Bronchus fibroblast of lung (primary cell): ENCODE results near the gene TLR5. TPM values are rescaled to one million over a fixed set of nuclear protein-coding genes. Genes with fewer than 3 reads are reported as not detected.

Experiments
- total RNA-seq: library from RNA; depleted of rRNA; stranded (reverse); fragments of >200 nt; gene quantifications from 2 replicates; pipeline ENCODE4 v1.2.3, GENCODE V29; 2015

The TLR5 gene, protein sequence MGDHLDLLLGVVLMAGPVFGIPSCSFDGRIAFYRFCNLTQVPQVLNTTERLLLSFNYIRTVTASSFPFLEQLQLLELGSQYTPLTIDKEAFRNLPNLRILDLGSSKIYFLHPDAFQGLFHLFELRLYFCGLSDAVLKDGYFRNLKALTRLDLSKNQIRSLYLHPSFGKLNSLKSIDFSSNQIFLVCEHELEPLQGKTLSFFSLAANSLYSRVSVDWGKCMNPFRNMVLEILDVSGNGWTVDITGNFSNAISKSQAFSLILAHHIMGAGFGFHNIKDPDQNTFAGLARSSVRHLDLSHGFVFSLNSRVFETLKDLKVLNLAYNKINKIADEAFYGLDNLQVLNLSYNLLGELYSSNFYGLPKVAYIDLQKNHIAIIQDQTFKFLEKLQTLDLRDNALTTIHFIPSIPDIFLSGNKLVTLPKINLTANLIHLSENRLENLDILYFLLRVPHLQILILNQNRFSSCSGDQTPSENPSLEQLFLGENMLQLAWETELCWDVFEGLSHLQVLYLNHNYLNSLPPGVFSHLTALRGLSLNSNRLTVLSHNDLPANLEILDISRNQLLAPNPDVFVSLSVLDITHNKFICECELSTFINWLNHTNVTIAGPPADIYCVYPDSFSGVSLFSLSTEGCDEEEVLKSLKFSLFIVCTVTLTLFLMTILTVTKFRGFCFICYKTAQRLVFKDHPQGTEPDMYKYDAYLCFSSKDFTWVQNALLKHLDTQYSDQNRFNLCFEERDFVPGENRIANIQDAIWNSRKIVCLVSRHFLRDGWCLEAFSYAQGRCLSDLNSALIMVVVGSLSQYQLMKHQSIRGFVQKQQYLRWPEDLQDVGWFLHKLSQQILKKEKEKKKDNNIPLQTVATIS
- total RNA-seq = under 0.01 TPM in 1 of 2 replicates, not detected in the other

DNA sequence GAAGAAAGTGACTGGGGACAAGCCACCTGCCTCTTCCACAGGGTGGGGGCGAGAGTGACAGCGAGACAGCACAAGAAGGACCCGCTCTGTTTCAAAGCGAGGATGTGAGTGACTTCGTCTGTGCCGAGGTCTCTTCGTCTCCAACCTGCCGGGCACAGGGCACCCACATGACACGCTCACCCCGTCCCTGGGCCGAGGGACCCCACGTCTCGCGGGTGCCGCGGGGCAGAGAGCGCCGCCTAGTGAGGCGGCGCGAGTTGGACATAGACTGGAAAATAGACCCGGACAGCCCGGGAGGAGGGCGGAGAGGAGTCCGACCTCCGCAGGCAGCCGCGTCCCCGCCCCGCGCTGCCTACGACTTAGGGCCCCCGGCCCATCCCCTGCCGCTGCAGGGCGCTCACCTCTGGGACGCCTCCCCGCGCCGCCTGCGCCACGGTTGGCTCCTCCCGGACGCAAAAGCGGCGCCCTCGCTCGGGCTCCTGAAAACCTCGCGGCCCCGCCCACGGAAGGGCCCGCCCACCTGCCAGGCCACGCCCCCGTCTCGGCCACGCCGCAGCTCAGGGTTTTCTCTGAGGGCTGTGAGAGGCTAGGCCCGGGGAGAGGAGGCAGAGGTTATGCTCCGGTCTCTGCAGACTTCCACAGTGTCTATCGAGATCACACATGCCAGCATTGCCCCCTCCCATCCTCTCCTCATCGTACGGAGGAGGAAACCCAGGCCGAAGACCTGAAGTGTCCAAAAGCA lies at the start of gene TLR5:
Gene TLR5 (minus strand): TSS at position 454 of the 742 bp plus-strand sequence. CDS start 30,217 bp downstream, outside the sequence.

Other genes starting within 250 kb of the TLR5 start
- gene SUSD4, start 220.9 kb upstream of the TLR5 start, total RNA-seq = under 0.01 and 1.2 TPM in 2 replicates